ENCODE measurements around the gene RPRML.

GRCh38 chr17:46950997-46951621 is 27.9 kb downstream of the RPRML start:
- TF ChIP-seq, protein P1, sequence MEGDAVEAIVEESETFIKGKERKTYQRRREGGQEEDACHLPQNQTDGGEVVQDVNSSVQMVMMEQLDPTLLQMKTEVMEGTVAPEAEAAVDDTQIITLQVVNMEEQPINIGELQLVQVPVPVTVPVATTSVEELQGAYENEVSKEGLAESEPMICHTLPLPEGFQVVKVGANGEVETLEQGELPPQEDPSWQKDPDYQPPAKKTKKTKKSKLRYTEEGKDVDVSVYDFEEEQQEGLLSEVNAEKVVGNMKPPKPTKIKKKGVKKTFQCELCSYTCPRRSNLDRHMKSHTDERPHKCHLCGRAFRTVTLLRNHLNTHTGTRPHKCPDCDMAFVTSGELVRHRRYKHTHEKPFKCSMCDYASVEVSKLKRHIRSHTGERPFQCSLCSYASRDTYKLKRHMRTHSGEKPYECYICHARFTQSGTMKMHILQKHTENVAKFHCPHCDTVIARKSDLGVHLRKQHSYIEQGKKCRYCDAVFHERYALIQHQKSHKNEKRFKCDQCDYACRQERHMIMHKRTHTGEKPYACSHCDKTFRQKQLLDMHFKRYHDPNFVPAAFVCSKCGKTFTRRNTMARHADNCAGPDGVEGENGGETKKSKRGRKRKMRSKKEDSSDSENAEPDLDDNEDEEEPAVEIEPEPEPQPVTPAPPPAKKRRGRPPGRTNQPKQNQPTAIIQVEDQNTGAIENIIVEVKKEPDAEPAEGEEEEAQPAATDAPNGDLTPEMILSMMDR (IDR thresholded peaks at IDR 0.05) = no peak
- TF ChIP-seq POLR2A (IDR thresholded peaks at IDR 0.05) = no peak
